Activated naive CD8-positive, alpha-beta T cell treated with anti-CD3 and anti-CD28 coated beads, Interleukin-2, amount 50 U/mL, for 16 hours (primary cell): Measurements from ENCODE around the gene CSGALNACT2.

ENCODE experiments used
- DNase-seq: peaks from one replicate; pipeline ENCODE4 v3.0.0-alpha.2; 2020; ENCODE audit warnings: low read depth, low spot score

Gene CSGALNACT2

DNA sequence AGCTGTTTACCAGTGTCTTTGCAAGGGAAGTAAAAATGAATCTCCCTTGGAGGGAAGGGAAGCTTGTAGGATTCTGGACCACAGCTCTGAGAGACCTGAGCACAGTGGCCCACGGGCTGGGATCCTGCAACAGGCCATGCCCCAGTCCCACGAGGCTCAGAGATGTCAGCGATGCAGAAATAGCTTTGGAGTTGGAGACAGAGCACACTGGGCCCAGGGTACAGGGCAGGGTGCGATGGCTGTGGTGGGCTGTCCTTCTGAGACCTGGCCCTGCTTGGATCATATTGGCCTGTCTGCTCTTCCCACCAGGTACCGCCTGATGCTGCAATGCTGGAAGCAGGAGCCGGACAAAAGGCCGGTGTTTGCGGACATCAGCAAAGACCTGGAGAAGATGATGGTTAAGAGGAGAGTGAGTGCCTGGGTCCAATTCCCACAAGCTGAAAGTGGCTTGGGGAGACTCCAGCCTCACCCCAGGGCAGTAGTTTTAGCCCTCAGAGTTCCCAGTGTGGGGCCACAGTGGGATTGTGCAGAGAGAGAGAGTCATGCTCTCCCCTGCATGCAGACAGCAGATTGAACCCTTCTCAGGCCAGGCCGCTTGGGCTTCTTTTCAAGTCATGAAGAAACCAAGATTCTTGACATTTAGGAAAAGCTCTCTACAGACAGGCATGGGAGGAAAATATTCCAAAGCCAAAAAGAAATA lies 13.5 kb upstream of the CSGALNACT2 start:
- DNase-seq = no peak

DNA sequence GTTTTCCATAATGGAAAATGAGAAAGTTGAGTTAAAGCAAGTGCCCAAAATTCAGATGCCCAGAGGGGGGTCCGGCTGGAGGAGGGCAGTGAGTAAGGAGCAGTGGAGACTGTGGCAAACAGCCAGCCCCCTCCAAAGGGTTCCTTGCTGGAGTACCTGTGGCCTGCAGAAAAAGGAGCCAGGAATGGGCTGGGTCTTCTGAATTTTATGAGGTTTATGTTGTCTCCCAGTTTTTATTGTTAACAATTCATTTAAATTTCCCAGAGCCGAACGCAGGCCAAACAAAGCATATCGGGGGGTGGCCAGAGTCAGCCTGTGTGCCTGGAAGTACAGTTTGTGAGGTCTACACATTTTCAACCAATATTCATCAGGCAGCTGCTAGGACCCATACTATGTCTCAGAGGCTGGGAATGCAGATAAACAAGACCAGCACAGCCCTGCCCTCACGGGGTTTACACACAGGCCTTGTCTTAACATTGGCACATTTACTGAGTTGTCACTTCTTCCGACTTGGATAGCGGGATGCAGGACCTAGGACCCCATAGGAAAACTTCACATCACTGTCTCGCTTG lies 12.9 kb upstream of the CSGALNACT2 start:
- no peak for DNase-seq

GRCh38 chr10:43125881-43126731 lies 12.1 kb upstream of the CSGALNACT2 start:
- no peak for DNase-seq

DNA sequence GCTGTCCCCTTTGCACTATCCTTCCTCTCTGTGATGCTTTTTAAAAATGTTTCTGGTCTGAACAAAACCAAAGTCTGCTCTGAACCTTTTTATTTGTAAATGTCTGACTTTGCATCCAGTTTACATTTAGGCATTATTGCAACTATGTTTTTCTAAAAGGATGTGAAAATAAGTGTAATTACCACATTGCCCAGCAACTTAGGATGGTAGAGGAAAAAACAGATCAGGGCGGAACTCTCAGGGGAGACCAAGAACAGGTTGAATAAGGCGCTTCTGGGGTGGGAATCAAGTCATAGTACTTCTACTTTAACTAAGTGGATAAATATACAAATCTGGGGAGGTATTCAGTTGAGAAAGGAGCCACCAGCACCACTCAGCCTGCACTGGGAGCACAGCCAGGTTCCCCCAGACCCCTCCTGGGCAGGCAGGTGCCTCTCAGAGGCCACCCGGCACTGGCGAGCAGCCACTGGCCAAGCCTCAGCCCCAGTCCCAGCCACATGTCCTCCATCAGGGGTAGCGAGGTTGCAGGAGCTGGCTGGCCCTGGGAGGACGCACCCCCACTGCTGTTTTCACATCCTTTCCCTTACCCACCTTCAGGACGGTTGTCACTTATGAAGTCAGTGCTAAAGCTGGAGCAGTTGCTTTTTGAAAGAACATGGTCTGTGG lies 11.4 kb upstream of the CSGALNACT2 start:
- DNase-seq = no peak

- no peak for DNase-seq
Observed at GRCh38 chr10:43127442-43127841, 10.8 kb upstream of the CSGALNACT2 start.

DNA sequence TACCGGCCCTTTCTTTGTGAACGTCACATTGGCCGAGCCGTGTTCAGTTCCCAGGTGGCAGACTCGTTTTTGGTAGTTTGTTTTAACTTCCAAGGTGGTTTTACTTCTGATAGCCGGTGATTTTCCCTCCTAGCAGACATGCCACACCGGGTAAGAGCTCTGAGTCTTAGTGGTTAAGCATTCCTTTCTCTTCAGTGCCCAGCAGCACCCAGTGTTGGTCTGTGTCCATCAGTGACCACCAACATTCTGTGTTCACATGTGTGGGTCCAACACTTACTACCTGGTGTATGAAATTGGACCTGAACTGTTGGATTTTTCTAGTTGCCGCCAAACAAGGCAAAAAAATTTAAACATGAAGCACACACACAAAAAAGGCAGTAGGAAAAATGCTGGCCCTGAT lies 9.9 kb upstream of the CSGALNACT2 start:
- no peak for DNase-seq

- DNase-seq = no peak
Observed at GRCh38 chr10:43128958-43129706, 9.1 kb upstream of the CSGALNACT2 start.

GRCh38 chr10:43130770-43131171 lies 7.5 kb upstream of the CSGALNACT2 start:
- DNase-seq = no peak

GRCh38 chr10:43131256-43131655 lies 7.0 kb upstream of the CSGALNACT2 start:
- DNase-seq = no peak

GRCh38 chr10:43131906-43132305 lies 6.3 kb upstream of the CSGALNACT2 start:
- no peak for DNase-seq

DNA sequence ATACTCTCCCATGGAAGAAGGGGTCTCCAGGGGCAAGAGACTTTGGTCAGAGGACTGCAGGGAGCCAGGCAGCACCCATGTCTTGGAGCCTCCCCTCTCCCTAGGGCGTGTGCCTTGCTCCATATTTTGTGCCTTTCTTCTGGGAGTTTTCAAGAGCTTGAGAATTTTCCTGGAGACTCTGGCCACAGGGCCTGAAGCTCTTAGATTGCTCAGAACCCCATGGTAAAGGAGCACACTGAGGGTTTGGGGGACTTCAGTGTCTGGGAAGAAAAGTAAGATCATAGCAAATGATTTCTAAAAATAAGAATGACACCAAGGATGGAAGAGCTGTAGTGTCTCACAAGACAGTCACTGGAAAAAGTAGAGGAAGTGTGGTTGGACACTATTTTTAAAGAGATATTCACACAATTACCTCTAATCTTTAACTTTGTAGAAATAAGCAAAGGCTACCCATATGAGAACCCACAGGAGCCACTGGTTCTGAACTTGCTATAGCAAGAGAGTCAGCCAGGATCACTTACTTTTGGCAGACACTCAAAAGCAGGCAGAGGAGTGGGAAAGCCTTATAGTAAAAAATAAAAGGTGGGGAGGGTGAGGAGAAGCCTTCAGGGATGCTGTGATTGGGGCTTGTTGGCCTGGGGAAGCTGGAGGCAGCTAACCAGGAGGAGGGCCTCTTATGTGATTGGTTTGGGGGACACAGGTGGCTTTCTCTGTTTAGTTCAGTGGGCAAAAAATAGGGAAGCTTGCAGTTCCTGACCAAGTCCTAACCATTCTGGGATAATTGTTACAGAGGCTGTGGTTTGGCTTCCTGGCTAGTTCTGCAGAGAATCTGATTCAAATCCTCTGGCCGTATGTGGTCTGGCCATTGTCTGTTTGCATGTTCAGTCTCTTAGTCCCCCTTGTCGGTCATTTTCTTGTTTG lies 5.1 kb upstream of the CSGALNACT2 start:
- DNase-seq = no peak

GRCh38 chr10:43134126-43134905 lies 3.9 kb upstream of the CSGALNACT2 start:
- DNase-seq = no peak

DNA sequence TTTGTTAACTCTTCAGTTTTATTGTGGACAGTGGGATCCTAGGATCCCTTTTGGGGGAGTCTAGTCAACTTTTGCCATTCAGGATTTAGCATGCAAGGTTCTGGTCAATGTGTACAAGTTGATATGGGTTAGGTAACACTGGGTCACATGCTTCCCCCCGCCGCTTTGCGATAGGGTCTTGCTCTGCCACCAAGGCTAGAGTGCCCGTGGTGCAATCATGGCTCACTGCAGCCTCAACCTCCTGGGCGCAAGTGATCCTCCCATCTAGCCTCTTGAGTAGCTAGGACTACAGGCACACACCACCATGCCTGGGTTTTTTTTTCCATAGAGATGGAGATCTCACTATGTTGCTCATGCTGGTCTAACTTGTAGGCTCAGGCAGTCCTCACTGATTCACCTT lies 3.2 kb upstream of the CSGALNACT2 start:
- DNase-seq = no peak

- no peak for DNase-seq
Observed at GRCh38 chr10:43135656-43136055, 2.6 kb upstream of the CSGALNACT2 start.

DNA sequence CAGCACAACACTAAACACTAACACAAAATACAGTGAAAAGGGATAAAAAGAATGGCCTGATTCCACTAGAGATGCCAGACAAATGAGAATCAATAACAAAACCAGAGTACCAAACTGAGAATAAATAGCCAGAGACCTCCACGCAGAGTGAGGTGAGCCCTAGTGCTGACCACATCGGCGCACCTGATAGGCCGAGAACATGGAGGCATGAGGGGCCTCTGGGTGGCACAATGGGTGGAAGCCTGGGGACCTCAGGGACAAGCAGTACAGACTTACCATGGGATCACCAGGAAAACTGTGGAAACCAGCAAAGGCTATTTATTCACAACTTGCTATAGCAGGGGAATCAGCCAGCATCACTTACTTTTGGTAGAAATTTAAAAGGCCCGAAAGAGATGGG lies 1.8 kb upstream of the CSGALNACT2 start:
- DNase-seq = no peak

GRCh38 chr10:43136995-43137716 lies 1.1 kb upstream of the CSGALNACT2 start:
- DNase-seq = no peak

- no peak for DNase-seq
Observed at GRCh38 chr10:43137717-43138020, 576 bp upstream of the CSGALNACT2 start.

DNA sequence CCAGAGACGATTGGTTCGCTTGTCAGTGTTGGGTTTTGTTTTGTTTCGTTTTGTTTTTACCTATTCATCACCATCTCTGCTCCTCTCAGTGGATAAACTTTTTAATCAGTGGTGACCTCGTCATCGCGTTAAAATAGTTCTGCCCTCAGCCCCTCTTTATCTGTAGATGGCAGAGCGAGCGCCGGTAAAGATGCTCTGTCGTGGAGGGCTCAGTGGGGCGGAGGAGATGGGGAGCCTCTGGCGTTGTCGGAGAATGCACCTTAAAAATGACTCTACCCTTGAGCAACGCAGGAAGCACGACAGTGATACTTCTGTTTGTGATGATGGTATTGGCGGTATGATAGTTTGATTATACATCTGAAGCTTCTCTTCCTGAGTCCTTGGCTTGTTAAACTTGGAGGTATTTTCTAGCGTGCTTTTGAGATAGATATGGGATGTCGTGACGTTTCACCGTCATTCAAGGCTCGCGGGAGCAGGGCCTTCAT lies 554 bp downstream of the CSGALNACT2 start:
- no peak for DNase-seq

DNA sequence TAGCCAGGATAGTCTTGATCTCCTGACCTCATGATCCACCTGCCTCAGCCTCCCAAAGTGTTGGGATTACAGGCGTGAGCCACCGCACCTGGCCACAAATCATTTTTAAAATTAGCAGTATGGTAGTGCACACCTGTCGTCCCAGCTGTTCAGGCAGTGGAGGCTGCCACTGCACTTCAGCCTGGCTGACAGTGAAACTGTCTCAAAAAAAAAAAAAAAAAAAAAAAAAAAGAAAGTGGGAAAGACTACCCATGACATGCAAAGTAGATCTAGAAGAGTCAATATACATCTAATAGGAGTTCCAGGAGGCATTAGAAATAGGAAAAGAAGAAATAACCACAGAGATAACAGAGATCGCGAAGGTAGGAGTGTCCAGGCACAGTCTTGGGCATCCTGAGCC lies 3.2 kb downstream of the CSGALNACT2 start:
- no peak for DNase-seq
